Gastrocnemius medialis (tissue), 4 donors: ENCODE results near the gene KRT78. TPM values are rescaled to one million over a fixed set of nuclear protein-coding genes. Genes with fewer than 3 reads are reported as not detected.

Experiments used
- ATAC-seq, 2 donors: fragments of 150-250 bp; one replicate each; pipeline ENCODE4 v1.9.1; 2016
- DNase-seq, 2 donors: peaks; one replicate each; pipeline ENCODE4 v3.0.0-alpha.2; 2019
- H3K27ac ChIP-seq, 4 donors: fragments of 200-600 bp; sonication (generic); 1 replicate in 1 of 4; 2 replicates in 3 of 4; pipeline ENCODE4 v1.5.1; 2016 to 2018; ENCODE audit warnings: mild to moderate bottlenecking in 2 of 4, moderate library complexity in 1 of 4
- H3K27me3 ChIP-seq, 3 donors: fragments of 200-600 bp; sonication (generic) in 2 of 3; 1 replicate in 1 of 3; 2 replicates in 2 of 3; pipeline versions ENCODE4 v1.5.1 to v1.6.0; 2016 to 2019; ENCODE audit warnings: mild to moderate bottlenecking in 1 of 3, moderate library complexity in 1 of 3
- H3K36me3 ChIP-seq, 2 donors: fragments of 200-600 bp; sonication (generic) in 1 of 2; one replicate each; pipeline ENCODE4 v1.5.1; 2017 to 2018
- H3K4me1 ChIP-seq, 2 donors: fragments of 200-600 bp; sonication (generic) in 1 of 2; one replicate each; pipeline ENCODE4 v1.5.1; 2016 to 2017; ENCODE audit warnings: mild to moderate bottlenecking in 2 of 2
- H3K4me3 ChIP-seq, 4 donors: fragments of 200-600 bp; sonication (generic) in 3 of 4; 1 replicate in 1 of 4; 2 replicates in 3 of 4; pipeline ENCODE4 v1.5.1; 2016 to 2019; ENCODE audit warnings: mild to moderate bottlenecking in 2 of 4
- H3K9me3 ChIP-seq, 3 donors: fragments of 200-600 bp; sonication (generic) in 2 of 3; 1 replicate in 1 of 3; 2 replicates in 2 of 3; pipeline ENCODE4 v1.5.1; 2016 to 2019
- POLR2A ChIP-seq, 2 donors: fragments of 450-650 bp; IDR thresholded peaks; one replicate each; pipeline ENCODE4 v1.6.1; 2017; ENCODE audit warnings: antibody characterized with exemption in 2 of 2, mild to moderate bottlenecking in 2 of 2, moderate library complexity in 2 of 2
- in situ Hi-C, 4 donors: fragments of 200-750 bp; cut with MboI; loops; one replicate each; pipeline versions ENCODE4 v1.15.0 to v1.8.0; 2017; ENCODE audit warnings: low sequenced_read_pairs in 4 of 4
- intact Hi-C: fragments of 100-400 bp; cut with DNase I; formaldehyde crosslinking; loops from one replicate; pipeline ENCODE4 v1.15.1; 2023; ENCODE audit warnings: low total_unique reads
- total RNA-seq, 4 donors: library from RNA; depleted of rRNA; stranded (reverse); fragments of >200 nt; gene quantifications; one replicate each; pipeline versions ENCODE4 v1.1.0 to v1.2.3, GENCODE V29; 2016
- TF ChIP-seq, protein P1 (sequence below), 5 experiments: fragments of 450-650 bp in 3 of 5; fragments of 200-600 bp in 2 of 5; sonication (generic) in 2 of 5; IDR thresholded peaks in 4 of 5; conservative IDR thresholded peaks in 1 of 5; 1 replicate in 4 of 5; 2 replicates in 1 of 5; pipeline ENCODE4 v1.5.1; 2016 to 2019; ENCODE audit warnings: antibody characterized with exemption in 5 of 5, mild to moderate bottlenecking in 3 of 5, moderate library complexity in 3 of 5

KRT78 gene
- total RNA-seq, 4 donors from 2014 or later = not detected

DNA sequence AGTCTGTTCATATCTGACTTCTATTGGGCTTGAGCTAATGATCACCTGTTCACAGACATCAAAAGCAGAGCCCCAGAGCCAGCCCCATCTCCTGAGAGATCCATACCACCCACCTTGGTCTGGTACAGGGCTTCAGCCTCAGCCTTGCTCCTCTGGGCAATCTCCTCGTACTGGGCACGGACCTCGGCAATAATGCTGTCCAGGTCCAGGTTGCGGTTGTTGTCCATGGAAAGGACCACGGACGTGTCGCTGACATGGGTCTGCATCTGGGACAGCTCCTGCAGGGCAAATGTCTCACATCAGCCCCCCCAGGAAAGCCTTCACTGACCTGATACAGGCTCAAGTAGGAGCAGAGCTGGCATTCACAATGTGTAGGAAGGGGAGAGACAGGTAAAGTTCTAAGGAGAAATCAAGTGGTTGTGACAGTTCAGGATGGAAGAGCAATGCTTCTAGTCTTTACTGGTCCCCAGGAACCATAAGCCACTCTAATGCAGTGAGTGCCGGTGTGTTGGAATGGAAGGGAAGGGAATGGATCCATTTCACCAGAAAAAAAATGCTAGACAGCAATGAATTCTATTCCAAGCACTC lies 40.1 kb downstream of the KRT78 start:
- Histone ChIP-seq H3K36me3 (no peaks in the 10 kb centered on the region), H3K4me1 (no peaks in the 10 kb centered on the region), H3K27me3 (no peaks in the 10 kb centered on the region), H3K9me3 (no peaks in the 10 kb centered on the region), H3K4me3 (no peak overlapping the region), H3K27ac (no peak overlapping the region)
- no peak for TF ChIP-seq POLR2A (IDR thresholded peaks at IDR 0.05)
- TF ChIP-seq, protein P1, sequence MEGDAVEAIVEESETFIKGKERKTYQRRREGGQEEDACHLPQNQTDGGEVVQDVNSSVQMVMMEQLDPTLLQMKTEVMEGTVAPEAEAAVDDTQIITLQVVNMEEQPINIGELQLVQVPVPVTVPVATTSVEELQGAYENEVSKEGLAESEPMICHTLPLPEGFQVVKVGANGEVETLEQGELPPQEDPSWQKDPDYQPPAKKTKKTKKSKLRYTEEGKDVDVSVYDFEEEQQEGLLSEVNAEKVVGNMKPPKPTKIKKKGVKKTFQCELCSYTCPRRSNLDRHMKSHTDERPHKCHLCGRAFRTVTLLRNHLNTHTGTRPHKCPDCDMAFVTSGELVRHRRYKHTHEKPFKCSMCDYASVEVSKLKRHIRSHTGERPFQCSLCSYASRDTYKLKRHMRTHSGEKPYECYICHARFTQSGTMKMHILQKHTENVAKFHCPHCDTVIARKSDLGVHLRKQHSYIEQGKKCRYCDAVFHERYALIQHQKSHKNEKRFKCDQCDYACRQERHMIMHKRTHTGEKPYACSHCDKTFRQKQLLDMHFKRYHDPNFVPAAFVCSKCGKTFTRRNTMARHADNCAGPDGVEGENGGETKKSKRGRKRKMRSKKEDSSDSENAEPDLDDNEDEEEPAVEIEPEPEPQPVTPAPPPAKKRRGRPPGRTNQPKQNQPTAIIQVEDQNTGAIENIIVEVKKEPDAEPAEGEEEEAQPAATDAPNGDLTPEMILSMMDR (IDR thresholded peaks at IDR 0.05 in 4 of 5, conservative IDR thresholded peaks at IDR 0.05 in 1 of 5) = no peak
- in situ Hi-C loops (no loop called here), intact Hi-C loops (no loop called here)
- ATAC-seq (no peak), DNase-seq (no peak)

DNA sequence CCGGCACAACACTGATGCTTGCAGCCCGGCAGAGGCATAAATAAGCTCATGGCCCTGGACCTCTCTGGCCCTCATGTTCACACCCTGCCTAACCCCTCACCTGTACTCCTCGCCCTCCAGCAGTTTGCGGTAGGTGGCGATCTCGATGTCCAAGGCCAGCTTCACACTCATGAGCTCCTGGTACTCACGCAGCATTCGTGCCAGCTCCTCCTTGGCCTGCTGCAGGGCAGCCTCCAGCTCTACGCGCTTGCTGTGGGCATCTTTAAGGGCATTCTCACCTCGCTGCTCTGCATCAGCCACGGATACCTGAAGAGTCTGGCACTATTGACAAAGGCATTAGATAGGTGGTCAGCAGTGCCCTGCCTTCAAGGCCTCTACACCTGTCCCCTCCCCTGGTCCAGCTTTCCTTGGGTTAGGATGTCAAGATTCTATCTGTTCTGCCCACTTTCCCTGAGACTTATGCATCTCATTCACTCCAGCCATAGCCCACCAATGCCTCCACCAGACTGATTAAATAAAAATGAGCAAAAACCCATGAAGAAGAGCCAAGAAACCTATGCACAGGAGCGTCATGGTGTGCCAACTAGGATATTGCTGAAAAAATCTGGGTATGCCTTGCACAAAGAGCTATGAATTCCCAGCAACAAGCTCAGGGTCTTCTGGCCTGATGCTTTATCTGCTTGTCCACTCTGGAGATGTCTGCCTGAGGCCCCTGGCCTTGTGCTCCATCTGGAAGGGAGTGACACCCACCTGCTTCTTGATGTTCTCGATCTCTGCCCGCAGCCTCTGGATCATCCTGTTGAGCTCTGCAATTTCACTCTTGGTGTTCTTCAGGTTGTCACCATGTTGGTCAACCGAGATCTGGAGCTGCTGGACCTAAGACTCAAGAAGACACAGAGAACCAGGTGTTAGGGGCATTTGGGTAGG lies 41.0 kb downstream of the KRT78 start:
- in situ Hi-C loops (no loop called here), intact Hi-C loops (no loop called here)
- Histone ChIP-seq H3K9me3 (no peaks in the 10 kb centered on the region), H3K4me3 (no peak overlapping the region), H3K27me3 (no peaks in the 10 kb centered on the region), H3K4me1 (no peaks in the 10 kb centered on the region), H3K27ac (no peak overlapping the region), H3K36me3 (no peaks in the 10 kb centered on the region)
- ATAC-seq = no peak
- DNase-seq = no peak
- TF ChIP-seq, protein P1 (IDR thresholded peaks at IDR 0.05 in 4 of 5, conservative IDR thresholded peaks at IDR 0.05 in 1 of 5) = no peak
- no peak for TF ChIP-seq POLR2A (IDR thresholded peaks at IDR 0.05)

DNA sequence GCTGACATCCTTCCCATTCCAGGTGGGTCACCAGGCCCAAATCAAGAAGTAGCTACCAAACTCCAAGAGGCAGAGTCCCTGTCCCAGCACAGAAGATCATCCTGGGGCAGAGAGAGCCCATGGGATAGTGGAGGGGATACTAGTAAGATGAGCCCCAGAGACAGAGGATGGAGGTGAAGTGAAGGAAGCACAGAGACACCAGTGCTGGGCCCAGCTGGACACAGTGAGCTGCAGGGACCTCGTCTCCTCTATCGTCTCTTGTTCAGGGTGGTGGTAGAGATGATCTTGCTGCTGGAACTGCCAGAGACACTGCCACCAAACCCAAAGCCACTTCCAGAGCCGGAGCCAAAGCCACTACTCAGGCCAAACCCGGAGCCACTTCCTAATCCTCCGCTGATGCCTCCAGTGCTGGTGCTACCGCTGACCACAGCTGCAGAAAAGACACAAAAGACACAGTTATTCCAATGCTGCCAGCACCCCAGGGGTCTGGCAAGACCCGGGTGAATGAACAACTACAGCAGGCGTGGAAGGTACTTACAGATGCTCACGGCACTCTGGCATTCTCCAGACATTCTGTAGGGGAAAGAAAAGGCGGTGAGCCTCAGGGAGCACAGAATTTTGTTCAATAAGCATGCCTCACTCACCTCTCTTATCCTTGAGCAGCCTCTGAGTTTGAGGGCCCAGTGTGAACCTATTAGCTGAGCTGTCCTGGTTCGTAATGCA lies 41.8 kb downstream of the KRT78 start:
- in situ Hi-C loops = no loop called here
- Histone ChIP-seq H3K4me1 (no peaks in the 10 kb centered on the region), H3K27me3 (no peaks in the 10 kb centered on the region), H3K4me3 (no peak overlapping the region), H3K9me3 (no peaks in the 10 kb centered on the region), H3K36me3 (no peaks in the 10 kb centered on the region), H3K27ac (no peak overlapping the region)
- intact Hi-C loops = no loop called here
- ATAC-seq (no peak), DNase-seq (no peak)
- TF ChIP-seq, protein P1 (IDR thresholded peaks at IDR 0.05 in 4 of 5, conservative IDR thresholded peaks at IDR 0.05 in 1 of 5) = no peak
- no peak for TF ChIP-seq POLR2A (IDR thresholded peaks at IDR 0.05)

DNA sequence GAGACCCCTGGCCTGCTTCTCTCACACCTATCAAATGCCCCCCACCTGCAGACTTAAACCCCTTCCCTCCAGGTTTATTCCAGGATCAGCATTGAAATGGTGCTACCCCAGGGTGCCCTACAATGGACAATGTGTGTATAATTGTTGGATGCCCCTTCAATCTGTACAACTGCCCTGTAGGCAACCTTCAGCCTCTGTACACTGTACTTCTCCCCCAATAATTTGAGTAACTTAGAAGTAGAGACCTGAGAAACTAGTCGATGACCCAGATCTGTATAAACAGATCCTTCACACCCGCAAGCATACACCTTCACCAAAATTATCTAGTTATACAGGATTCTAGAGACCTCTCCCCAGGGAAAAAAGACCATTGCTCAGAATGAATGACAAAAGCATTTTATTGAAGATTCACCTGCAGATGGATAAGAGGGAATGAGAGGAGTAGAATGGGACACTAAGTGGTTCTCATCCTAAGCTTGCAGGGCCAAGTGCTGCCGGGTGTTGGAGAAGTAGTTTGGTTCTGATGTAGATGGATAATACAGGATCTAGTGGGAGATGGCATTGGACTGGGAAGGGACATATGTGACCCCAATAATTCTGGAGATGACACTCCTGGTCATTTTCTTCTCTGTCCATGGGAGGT lies 42.5 kb downstream of the KRT78 start:
- intact Hi-C loops = no loop called here
- H3K27ac ChIP-seq = no peak overlapping the region
- in situ Hi-C loops = no loop called here

More for the DNA sequence above, 42.5 kb downstream of the KRT78 start:
- Histone ChIP-seq H3K9me3 (no peaks in the 10 kb centered on the region), H3K36me3 (no peaks in the 10 kb centered on the region), H3K27me3 (no peaks in the 10 kb centered on the region), H3K4me1 (no peaks in the 10 kb centered on the region), H3K4me3 (no peak overlapping the region)
- no peak for ATAC-seq
- DNase-seq = no peak
- TF ChIP-seq, protein P1 (IDR thresholded peaks at IDR 0.05 in 4 of 5, conservative IDR thresholded peaks at IDR 0.05 in 1 of 5) = no peak
- no peak for TF ChIP-seq POLR2A (IDR thresholded peaks at IDR 0.05)
